Measurements from ENCODE around the gene SLC25A39.

GRCh38 chr17:44281570-44281969, 43.1 kb downstream of the SLC25A39 start:
- TF ChIP-seq POLR2A (IDR thresholded peaks at IDR 0.05) (no peak), CTCF (IDR thresholded peaks at IDR 0.05) (no peak)

Measured in body of pancreas (tissue), 4 donors.